WERI-Rb-1 (cell line): ENCODE measurements around the gene MMP2.

Experiments
- DNase-seq: peaks from one replicate; pipeline ENCODE4 v3.0.0-alpha.2; 2020
- H3K27ac ChIP-seq: fragments of 250-450 bp; sonication (Bioruptor Pico); 2 replicates; pipeline ENCODE4 v1.5.1; 2020; ENCODE audit warnings: mild to moderate bottlenecking, moderate library complexity
- H3K27me3 ChIP-seq: fragments of 250-450 bp; sonication (Bioruptor Pico); 2 replicates; pipeline ENCODE4 v1.5.1; 2021; ENCODE audit warnings: mild to moderate bottlenecking, low read depth, moderate library complexity; ENCODE audit not compliant: insufficient read depth, severe bottlenecking
- H3K36me3 ChIP-seq: fragments of 250-450 bp; sonication (Bioruptor Pico); 2 replicates; pipeline ENCODE4 v1.5.1; 2020; ENCODE audit warnings: mild to moderate bottlenecking, moderate library complexity
- H3K4me3 ChIP-seq: 2 replicates; pipeline ENCODE4 v1.5.1; 2011; ENCODE audit warnings: low read depth, mild to moderate bottlenecking, control low read depth, low read length
- H3K9me3 ChIP-seq: fragments of 250-450 bp; sonication (Bioruptor Pico); 2 replicates; pipeline ENCODE4 v1.5.1; 2021; ENCODE audit warnings: mild to moderate bottlenecking, moderate library complexity; ENCODE audit not compliant: severe bottlenecking
- CTCF ChIP-seq: IDR thresholded peaks from 2 replicates; pipeline ENCODE4 v1.5.1; 2011; ENCODE audit warnings: low read depth, mild to moderate bottlenecking, control low read depth, inconsistent platforms, low read length

The MMP2 gene

GRCh38 chr16:55529018-55529417 lies 50.0 kb downstream of the MMP2 start:
- Histone ChIP-seq H3K4me3 (no peak overlapping the region), H3K36me3 (no peaks in the 10 kb centered on the region; the same call in 1 of the 2 replicates)
- no peak for DNase-seq

GRCh38 chr16:55530316-55530856 lies 51.4 kb downstream of the MMP2 start:
- DNase-seq: no peak
- H3K36me3 ChIP-seq: no peaks in the 10 kb centered on the region; the same call in 1 of the 2 replicates

More at GRCh38 chr16:55529018-55529417, 50.0 kb downstream of the MMP2 start:
- Histone ChIP-seq H3K27me3 (no peaks in the 10 kb centered on the region), H3K27ac (no peak overlapping the region), H3K9me3 (no peaks in the 10 kb centered on the region)
- TF ChIP-seq CTCF: no peak

GRCh38 chr16:55532227-55532626 lies 53.2 kb downstream of the MMP2 start:
- no peak for TF ChIP-seq CTCF
- H3K27me3 ChIP-seq: no peaks in the 10 kb centered on the region
- no peak overlapping the region for H3K27ac ChIP-seq
- H3K4me3 ChIP-seq: no peak overlapping the region
- H3K36me3 ChIP-seq: no peaks in the 10 kb centered on the region; the same call in 1 of the 2 replicates
- no peak for DNase-seq
- H3K9me3 ChIP-seq: no peaks in the 10 kb centered on the region

More at GRCh38 chr16:55530316-55530856, 51.4 kb downstream of the MMP2 start:
- Histone ChIP-seq H3K4me3 (no peak overlapping the region), H3K27ac (no peak overlapping the region), H3K9me3 (no peaks in the 10 kb centered on the region), H3K27me3 (no peaks in the 10 kb centered on the region)
- no peak for TF ChIP-seq CTCF

- Histone ChIP-seq H3K4me3 (no peak overlapping the region), H3K9me3 (no peaks in the 10 kb centered on the region), H3K36me3 (no peaks in the 10 kb centered on the region; the same call in 1 of the 2 replicates), H3K27ac (no peak overlapping the region), H3K27me3 (no peaks in the 10 kb centered on the region)
- DNase-seq: no peak
- no peak for TF ChIP-seq CTCF
Measured at GRCh38 chr16:55534756-55535155, 55.8 kb downstream of the MMP2 start.

- H3K4me3 ChIP-seq: no peak overlapping the region
- H3K27ac ChIP-seq: no peak overlapping the region
- TF ChIP-seq CTCF: no peak
- H3K27me3 ChIP-seq: no peaks in the 10 kb centered on the region
- DNase-seq: no peak
- H3K9me3 ChIP-seq: no peaks in the 10 kb centered on the region
- no peaks in the 10 kb centered on the region for H3K36me3 ChIP-seq
Measured at GRCh38 chr16:55539049-55539448, 60.1 kb downstream of the MMP2 start.

- TF ChIP-seq CTCF: no peak
- H3K27me3 ChIP-seq: no peaks in the 10 kb centered on the region
- no peak overlapping the region for H3K4me3 ChIP-seq
- no peak for DNase-seq
- H3K36me3 ChIP-seq: no peaks in the 10 kb centered on the region
- no peak overlapping the region for H3K27ac ChIP-seq
- H3K9me3 ChIP-seq: no peaks in the 10 kb centered on the region
Measured at GRCh38 chr16:55539488-55539887, 60.5 kb downstream of the MMP2 start.
